HG03457 (cell line): ENCODE measurements around the gene SEZ6L2.

ENCODE experiments used
- ATAC-seq: cut with Tn5 transposase; IDR thresholded peaks from one replicate; pipeline ENCODE4 v1.9.1; 2021; ENCODE audit warnings: moderate number of reproducible peaks; ENCODE audit not compliant: unreplicated experiment

SEZ6L2 gene

GRCh38 chr16:29830774-29831173 is 68.6 kb downstream of the SEZ6L2 start:
- no peak for ATAC-seq

GRCh38 chr16:29826342-29826695 is 73.0 kb downstream of the SEZ6L2 start:
- ATAC-seq, result no peak

DNA sequence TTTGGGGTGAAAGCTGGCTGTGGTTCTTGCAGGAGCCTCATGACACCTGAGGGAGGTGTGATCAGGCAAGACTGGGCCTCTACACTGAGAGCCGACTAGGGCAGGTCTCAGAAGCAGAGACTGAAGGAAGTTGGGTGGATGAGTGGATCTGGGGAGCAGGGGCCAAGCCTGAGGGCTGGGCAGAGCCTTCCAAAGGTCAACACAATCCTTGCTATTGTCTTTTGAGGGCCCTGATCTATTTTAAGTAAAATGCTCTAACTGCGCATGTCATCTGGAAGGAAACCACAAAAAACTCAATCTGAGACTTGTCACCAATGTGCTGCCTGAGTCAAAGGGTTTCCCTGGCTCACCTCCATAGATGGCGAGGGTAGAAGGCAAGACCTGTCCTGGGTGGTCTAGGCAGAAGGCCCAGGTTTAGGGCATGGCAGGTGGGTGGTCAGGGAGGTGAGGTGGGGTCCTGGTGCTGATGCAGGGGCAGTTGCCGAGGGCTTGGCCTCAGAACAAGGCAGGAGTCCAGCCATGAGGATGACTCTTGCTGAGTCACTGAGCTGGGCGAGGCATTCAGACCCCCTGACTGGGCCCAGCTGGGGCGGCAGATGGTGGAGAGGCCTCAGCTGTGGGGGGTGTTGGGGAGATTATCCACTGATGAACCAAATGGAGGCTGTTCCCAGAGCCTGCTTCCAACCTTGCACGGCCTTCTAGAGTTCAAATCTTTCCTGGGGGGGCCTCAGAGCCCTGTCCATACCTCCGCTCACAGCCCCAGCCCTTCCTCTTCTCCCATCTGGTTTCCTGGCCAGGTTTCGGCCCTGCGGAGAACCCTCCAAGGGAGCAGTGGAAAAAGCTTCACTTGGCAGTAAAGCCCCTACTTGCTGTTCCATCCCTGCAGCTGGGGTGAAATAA is 74.0 kb downstream of the SEZ6L2 start:
- no peak for ATAC-seq

DNA sequence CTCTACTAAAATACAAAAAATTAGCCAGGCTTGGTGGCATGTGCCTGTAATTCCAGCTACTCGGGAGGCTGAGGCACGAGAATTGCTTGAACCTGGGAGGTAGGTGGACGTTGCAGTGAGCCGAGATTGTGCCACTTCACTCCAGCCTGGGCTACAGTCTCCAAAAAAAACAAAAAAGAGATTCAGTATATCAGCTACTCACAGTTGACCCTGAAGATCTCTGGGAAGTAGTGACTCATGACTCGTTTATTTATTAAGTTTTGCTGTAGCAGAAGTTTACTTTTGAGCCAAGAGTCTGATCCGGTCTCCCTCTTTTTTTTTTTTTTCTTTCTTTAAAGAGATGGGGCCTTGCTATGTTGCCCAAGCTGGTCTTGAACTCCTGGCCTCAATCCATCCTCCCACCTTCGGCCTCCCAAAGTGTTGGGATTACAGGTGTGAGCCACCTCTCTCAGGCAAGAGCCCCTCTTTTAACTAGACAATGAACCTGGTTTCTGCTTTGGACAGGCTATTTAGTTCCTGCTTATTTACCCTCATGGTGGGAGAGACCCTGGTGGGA is 74.7 kb downstream of the SEZ6L2 start:
- no peak for ATAC-seq

DNA sequence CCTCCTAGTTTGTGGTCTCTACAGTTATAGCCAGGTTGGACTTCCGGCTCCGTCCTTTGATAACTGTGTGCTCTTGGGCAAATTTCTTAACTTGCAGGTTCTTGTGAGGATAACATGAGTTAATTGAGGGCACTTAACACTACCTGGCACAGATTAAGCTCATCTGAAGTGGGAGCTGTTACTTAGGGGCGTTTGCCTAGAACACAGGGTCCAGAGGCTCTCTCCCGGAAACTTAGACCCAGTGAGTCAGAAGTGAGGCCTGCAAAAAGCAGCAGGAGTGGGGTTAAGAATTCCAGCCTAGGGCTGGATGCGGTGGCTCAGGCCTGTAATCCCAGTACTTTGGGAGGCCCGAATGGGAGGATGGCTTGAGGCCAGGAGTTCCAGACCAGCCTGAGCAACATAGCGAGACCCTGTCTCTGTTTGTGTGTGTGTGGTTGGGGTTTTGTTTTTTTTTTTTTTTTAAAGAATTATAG is 77.7 kb downstream of the SEZ6L2 start:
- ATAC-seq, result no peak
